NT2/D1 (cell line): ENCODE data around the gene C16orf86.

Experiments
- SUZ12 ChIP-seq: IDR thresholded peaks from 2 replicates; pipeline ENCODE4 v1.6.1; 2011; ENCODE audit not compliant: insufficient read length, insufficient read depth; ENCODE audit errors: extremely low read depth
- YY1 ChIP-seq: IDR thresholded peaks from 2 replicates; pipeline ENCODE4 v1.6.1; 2011; ENCODE audit not compliant: insufficient read length, insufficient read depth

GRCh38 chr16:67661886-67662652, 4.5 kb upstream of the C16orf86 start:
- no peak for TF ChIP-seq YY1
- TF ChIP-seq SUZ12: no peak
